Ovary (tissue), 9 donors: ENCODE measurements around the gene SCLT1. TPM values are rescaled to one million over a fixed set of nuclear protein-coding genes. Genes with fewer than 3 reads are reported as not detected.
"Not testable (repeated sequence)": the region's sequence is repeated elsewhere in the genome, so short reads cannot be mapped to it uniquely, and the experiment has no call there.

ENCODE experiments used
- DNase-seq, 5 donors: peaks; one replicate each; pipeline ENCODE4 v3.0.0-alpha.2; 2019 to 2020
- H3K27ac ChIP-seq, 2 donors: fragments of 200-600 bp; one replicate each; pipeline versions ENCODE4 v1.5.1 to v1.8.0; 2019 to 2022
- H3K27me3 ChIP-seq: fragments of 200-600 bp; one replicate; pipeline ENCODE4 v1.8.0; 2022
- H3K36me3 ChIP-seq: fragments of 200-600 bp; sonication (generic); one replicate; pipeline ENCODE4 v1.5.1; 2019
- H3K4me1 ChIP-seq: one replicate; pipeline ENCODE4 v1.8.1; 2013; ENCODE audit warnings: mild to moderate bottlenecking, moderate library complexity; ENCODE audit not compliant: insufficient read depth
- H3K4me3 ChIP-seq: fragments of 200-600 bp; sonication (generic); one replicate; pipeline ENCODE4 v1.5.1; 2017
- H3K9me3 ChIP-seq, 2 donors: fragments of 200-600 bp in 1 of 2; sonication (generic) in 1 of 2; one replicate each; pipeline versions ENCODE4 v1.5.1 to v1.8.1; 2013 to 2019; ENCODE audit warnings: mild to moderate bottlenecking in 1 of 2, moderate library complexity in 1 of 2
- EP300 ChIP-seq: sonication (generic); formaldehyde crosslinking; IDR thresholded peaks from one replicate; pipeline ENCODE4 v1.6.1; 2017; ENCODE audit warnings: antibody characterized with exemption
- POLR2A ChIP-seq: fragments of 450-650 bp; IDR thresholded peaks from one replicate; pipeline ENCODE4 v1.6.1; 2017; ENCODE audit warnings: antibody characterized with exemption, mild to moderate bottlenecking, moderate library complexity
- WGBS, 3 donors: extraction: QIAGEN DNeasy Blood & Tissue Kit in 1 of 3; methylation state at CpG; one replicate each; pipeline versions ENCODE4 v1.1.5 to v1.1.7; 2013 to 2017; 5-methylcytosine and 5-hydroxymethylcytosine counted together
- intact Hi-C, 4 donors: fragments of 100-400 bp; cut with DNase I; formaldehyde crosslinking; loops; one replicate each; pipeline versions ENCODE4 v1.11.0 to v1.15.1; 2022 to 2023
- polyA plus RNA-seq, 2 donors: library from polyadenylated mRNA; stranded (reverse); fragments of 200-250 nt in 1 of 2; fragments of 350-450 nt in 1 of 2; fragmentation: Illumina TruSeq in 1 of 2; extraction: RNeasy Lipid Tissue Mini Kit (QIAGEN cat#74804) in 1 of 2; gene quantifications; one replicate each; pipeline ENCODE4 v1.2.3, GENCODE V29; 2013 to 2014
- total RNA-seq, 7 donors: library from RNA; depleted of rRNA in 2 of 7; stranded (reverse); fragments of >200 nt in 2 of 7; fragmentation: NEBNext Ultra II Directional in 3 of 7; extraction: Animal tissue kit (Norgen Biotek cat#: 25700) in 3 of 7; gene quantifications; one replicate each; pipeline versions ENCODE4 v1.1.0 to v1.2.4, GENCODE V29; 2016 to 2023
- TF ChIP-seq, protein P1 (sequence below), 3 donors: fragments of 450-650 bp in 2 of 3; fragments of 200-600 bp in 1 of 3; IDR thresholded peaks; one replicate each; pipeline versions ENCODE4 v1.5.1 to v1.8.0; 2016 to 2022; ENCODE audit warnings: antibody characterized with exemption in 3 of 3, mild to moderate bottlenecking in 1 of 3
- donor health status: DM: no; HTN: no; CAD: no; lungs with moderate emphysema.
- donor health status: DM: no; HTN: no; CAD: no.
- donor health status: Bipolar disorder and iron deficiency.
- donor health status: DM: yes; HTN: yes; CAD: no.
- donor health status: DM: no; HTN: no; CAD: no.
- donor health status: DM: yes; HTN: yes; CAD: no.

The SCLT1 gene
- total and polyA plus RNA-seq, 9 donors = 4.5 to 24.0 (median 15.3) TPM

DNA sequence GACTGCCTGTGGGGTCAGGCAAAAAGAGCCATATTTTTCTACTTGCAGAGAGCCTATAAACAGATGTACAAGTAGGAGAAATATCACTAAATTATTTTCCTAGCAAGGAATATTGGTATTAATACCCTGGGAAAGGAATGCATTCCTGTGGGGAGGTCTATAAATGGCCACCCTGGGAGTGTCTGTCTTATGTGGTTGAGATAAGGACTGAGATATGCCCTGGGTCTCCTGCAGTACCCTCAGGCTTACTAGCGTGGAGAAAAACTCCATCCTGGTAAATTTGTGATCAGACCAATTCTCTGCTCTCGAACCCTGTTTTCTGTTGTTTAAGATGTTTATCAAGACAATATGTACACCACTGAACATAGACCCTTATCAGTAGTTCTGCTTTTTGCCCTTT lies 38.0 kb upstream of the SCLT1 start:
- Histone ChIP-seq H3K4me3 (no peak overlapping the region), H3K4me1 (no peaks in the 10 kb centered on the region), H3K27ac (no peak overlapping the region), H3K36me3 (no peaks in the 10 kb centered on the region), H3K27me3 (no peaks in the 10 kb centered on the region), H3K9me3 (no peaks in the 10 kb centered on the region)
- intact Hi-C loops = no loop called here
- TF ChIP-seq EP300 (no peak), POLR2A (no peak)
- TF ChIP-seq, protein P1, sequence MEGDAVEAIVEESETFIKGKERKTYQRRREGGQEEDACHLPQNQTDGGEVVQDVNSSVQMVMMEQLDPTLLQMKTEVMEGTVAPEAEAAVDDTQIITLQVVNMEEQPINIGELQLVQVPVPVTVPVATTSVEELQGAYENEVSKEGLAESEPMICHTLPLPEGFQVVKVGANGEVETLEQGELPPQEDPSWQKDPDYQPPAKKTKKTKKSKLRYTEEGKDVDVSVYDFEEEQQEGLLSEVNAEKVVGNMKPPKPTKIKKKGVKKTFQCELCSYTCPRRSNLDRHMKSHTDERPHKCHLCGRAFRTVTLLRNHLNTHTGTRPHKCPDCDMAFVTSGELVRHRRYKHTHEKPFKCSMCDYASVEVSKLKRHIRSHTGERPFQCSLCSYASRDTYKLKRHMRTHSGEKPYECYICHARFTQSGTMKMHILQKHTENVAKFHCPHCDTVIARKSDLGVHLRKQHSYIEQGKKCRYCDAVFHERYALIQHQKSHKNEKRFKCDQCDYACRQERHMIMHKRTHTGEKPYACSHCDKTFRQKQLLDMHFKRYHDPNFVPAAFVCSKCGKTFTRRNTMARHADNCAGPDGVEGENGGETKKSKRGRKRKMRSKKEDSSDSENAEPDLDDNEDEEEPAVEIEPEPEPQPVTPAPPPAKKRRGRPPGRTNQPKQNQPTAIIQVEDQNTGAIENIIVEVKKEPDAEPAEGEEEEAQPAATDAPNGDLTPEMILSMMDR (IDR thresholded peaks at IDR 0.05) = no peak
- WGBS, 3 donors = 82 to 90% (median 82%) methylated on average over 2 of the region's 2 CpGs
- no peak for DNase-seq

DNA sequence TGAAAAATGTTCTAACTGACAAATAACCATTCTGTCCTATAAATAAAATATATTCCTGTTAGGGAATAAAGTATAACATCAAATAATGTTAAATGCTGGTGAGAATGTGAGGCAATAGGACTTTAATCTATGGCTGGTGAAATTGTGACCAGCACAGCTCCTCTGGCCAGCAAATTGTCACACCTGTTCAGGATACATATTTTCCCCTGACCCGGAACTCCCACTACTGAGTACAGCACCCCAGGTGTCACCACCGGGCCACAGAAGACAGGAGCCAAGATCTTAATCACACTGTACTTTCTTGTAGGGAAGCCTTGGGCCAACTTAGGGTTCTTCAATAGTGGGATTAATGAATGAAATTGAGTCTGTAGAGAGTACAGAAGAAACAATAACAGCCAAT lies 35.8 kb upstream of the SCLT1 start:
- H3K4me1 ChIP-seq = no peaks in the 10 kb centered on the region
- no peaks in the 10 kb centered on the region for H3K36me3 ChIP-seq
- H3K27ac ChIP-seq = no peak overlapping the region
- TF ChIP-seq, protein P1 (IDR thresholded peaks at IDR 0.05) = no peak
- no peak for TF ChIP-seq POLR2A
- no peak for TF ChIP-seq EP300
- intact Hi-C loops = no loop called here
- no peak for DNase-seq
- 71 to 85% (median 82%) methylated on average over 2 of the region's 2 CpGs for WGBS, 3 donors
- no peaks in the 10 kb centered on the region for H3K27me3 ChIP-seq
- no peaks in the 10 kb centered on the region for H3K9me3 ChIP-seq
- no peak overlapping the region for H3K4me3 ChIP-seq

DNA sequence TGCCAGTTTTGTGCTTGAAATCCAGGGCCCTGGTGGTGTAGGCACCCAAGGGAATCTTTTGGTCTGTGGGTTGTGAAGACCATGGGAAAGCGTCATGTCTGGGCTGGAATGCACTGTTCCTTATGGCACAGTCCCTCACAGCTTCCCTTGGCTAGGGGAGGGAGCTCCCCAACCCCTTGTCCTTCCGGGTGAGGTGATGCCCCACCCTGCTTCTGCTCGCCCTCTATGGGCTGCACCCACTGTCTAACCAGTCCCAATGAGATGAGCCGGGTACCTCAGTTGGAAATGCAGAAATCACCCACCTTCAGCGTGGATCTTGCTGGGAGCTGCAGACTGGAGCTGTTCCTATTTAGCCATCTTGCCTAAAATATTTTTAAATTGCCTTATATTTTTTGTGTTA lies 33.3 kb upstream of the SCLT1 start:
- 92 to 93% (median 92%) methylated on average over 5 of the region's 5 CpGs for WGBS, 3 donors
- H3K27ac ChIP-seq, intact Hi-C loops, H3K36me3 ChIP-seq, H3K4me3 ChIP-seq, H3K9me3 ChIP-seq, H3K27me3 ChIP-seq, H3K4me1 ChIP-seq, DNase-seq: not testable (repeated sequence)

DNA sequence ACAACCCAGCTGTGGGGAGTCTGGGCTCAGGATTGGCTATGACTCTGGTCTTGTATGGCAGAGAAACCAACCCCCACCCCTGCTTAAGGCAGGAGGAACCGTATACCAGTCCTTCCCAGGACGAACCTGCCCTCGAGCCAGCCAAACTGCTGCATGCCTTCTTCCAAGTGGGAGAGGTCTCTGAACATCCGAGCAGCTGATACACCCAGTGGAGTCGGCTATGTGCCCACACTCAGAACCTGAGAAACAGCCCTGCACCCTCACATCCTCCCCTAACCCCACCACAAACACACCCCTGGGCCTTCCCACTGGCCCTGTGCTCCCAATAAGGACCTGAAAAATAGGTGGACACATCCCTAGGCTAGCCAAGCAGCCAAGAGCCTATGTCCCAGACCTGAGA lies 24.4 kb upstream of the SCLT1 start:
- DNase-seq = no peak
- TF ChIP-seq POLR2A (no peak), EP300 (no peak)
- TF ChIP-seq, protein P1 (IDR thresholded peaks at IDR 0.05) = no peak
- Histone ChIP-seq H3K36me3 (no peaks in the 10 kb centered on the region), H3K27me3 (no peaks in the 10 kb centered on the region), H3K4me3 (no peak overlapping the region), H3K4me1 (no peaks in the 10 kb centered on the region), H3K27ac (no peak overlapping the region), H3K9me3 (no peaks in the 10 kb centered on the region)
- WGBS, 3 donors = 92 to 98% (median 93%) methylated on average over 5 of the region's 5 CpGs
- intact Hi-C loops = no loop called here

DNA sequence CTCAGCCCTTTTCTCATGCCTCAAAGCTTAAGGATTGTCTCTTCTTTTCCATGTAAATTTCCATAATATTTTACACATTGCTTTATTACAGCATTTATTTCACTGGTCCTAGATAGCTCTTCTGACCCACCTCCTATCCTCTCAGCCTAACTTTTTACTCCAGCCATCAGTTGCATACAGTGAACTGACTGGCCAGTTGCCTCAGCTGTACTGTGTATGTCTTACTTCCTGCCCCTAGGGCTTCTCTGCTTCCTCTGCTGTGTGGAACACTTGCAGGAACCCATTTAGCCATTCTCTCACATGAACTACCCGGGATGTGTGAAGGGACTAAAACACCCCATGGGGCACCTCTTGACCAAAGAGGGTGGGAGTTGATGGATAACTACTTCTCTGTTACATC lies 20.6 kb upstream of the SCLT1 start:
- intact Hi-C loops = no loop called here
- DNase-seq = no peak
- Histone ChIP-seq H3K36me3 (no peaks in the 10 kb centered on the region), H3K27ac (no peak overlapping the region), H3K4me3 (no peak overlapping the region), H3K9me3 (no peaks in the 10 kb centered on the region), H3K4me1 (no peaks in the 10 kb centered on the region), H3K27me3 (no peaks in the 10 kb centered on the region)
- no peak for TF ChIP-seq POLR2A
- TF ChIP-seq, protein P1 (IDR thresholded peaks at IDR 0.05) = no peak
- WGBS, 3 donors = 69 to 77% (median 73%) methylated on average over 1 of the region's 1 CpG
